PC-3 (cell line): Measurements from ENCODE around the gene CIDEC.

Experiments
- EZH2 ChIP-seq: fragments of 300-600 bp; sonication (generic); IDR thresholded peaks from one replicate; pipeline ENCODE4 v1.6.1; 2017; ENCODE audit warnings: antibody characterized with exemption, mild to moderate bottlenecking, low read length; ENCODE audit not compliant: unreplicated experiment
- EZH2phosphoT487 ChIP-seq: fragments of 300-600 bp; sonication (generic); IDR thresholded peaks from 2 replicates; pipeline ENCODE4 v1.6.1; 2018; ENCODE audit warnings: mild to moderate bottlenecking, antibody characterized with exemption, low read length, borderline replicate concordance
- TF ChIP-seq, protein P1 (sequence below): fragments of 300-600 bp; sonication (generic); conservative IDR thresholded peaks from 2 replicates; pipeline ENCODE4 v1.5.1; 2017; ENCODE audit warnings: antibody characterized with exemption, low read depth, mild to moderate bottlenecking, low read length

DNA sequence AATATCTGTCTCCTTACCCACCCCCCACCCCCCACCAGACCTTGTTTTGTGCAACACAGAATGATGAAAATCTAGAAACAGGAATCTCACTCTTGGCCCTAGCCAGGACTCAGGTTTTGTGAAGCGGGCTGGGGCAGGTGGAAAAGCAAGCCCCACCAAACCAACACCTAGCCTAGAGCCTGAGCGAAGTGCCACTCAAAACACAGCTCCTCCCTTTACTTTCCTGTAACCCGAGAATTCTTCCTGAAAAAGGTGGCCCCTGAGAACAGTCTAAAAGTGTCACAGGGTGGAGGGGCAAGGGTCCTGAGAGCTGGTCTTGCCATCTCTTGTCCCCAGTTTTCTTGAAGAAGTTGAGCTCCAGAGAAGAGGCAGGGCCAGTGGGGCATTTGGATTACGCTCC lies 18.9 kb downstream of the CIDEC start:
- TF ChIP-seq, protein P1, sequence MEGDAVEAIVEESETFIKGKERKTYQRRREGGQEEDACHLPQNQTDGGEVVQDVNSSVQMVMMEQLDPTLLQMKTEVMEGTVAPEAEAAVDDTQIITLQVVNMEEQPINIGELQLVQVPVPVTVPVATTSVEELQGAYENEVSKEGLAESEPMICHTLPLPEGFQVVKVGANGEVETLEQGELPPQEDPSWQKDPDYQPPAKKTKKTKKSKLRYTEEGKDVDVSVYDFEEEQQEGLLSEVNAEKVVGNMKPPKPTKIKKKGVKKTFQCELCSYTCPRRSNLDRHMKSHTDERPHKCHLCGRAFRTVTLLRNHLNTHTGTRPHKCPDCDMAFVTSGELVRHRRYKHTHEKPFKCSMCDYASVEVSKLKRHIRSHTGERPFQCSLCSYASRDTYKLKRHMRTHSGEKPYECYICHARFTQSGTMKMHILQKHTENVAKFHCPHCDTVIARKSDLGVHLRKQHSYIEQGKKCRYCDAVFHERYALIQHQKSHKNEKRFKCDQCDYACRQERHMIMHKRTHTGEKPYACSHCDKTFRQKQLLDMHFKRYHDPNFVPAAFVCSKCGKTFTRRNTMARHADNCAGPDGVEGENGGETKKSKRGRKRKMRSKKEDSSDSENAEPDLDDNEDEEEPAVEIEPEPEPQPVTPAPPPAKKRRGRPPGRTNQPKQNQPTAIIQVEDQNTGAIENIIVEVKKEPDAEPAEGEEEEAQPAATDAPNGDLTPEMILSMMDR = no peak
- no peak for TF ChIP-seq EZH2
- TF ChIP-seq EZH2phosphoT487 = no peak
